A204.1 (cell line): ENCODE results near the gene CLEC18C.
"Not testable (repeated sequence)": the region's sequence is repeated elsewhere in the genome, so short reads cannot be mapped to it uniquely, and the experiment has no call there.

Experiments used
- FAIRE-seq: peaks from 2 replicates; lab custom pipeline; 2012; peaks lifted over from hg19 to GRCh38; lab: Jason Lieb, UNC

Gene CLEC18C

DNA sequence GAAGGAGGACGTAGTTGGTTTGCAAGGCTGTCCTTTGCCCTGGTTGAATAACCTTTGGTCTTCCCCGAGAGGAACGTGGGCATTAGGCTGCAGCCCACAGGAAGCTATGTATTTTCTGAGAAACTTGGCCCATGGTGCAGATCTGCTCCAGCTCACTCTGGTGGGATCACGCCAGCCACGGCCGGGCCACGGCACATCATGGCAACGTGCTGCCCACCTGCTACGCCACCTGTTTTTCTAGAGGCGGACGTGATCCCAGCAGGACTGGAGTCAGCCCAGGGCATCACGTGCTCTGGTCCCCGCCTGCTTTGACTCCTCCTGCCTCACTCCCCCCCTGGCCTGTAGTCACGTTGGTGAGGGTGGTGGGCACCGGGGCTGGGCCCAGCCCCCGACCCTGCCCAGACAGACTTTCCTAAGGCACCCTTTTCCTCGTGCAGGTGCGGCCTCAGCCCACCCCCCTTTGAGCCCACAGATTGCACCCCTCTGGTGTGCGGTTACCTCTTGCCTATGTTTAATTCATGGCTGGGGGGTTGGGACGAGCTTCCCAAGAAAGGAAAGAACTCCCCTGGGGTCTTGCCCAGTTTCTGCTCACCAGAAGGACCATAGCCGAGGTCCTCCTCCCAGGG is at the start of gene CLEC18C:
TSS of gene CLEC18C (plus strand) at position 576 of the 626 bp plus-strand sequence. CDS start 492 bp downstream, outside the sequence.
- not testable (repeated sequence) for FAIRE-seq

DNA sequence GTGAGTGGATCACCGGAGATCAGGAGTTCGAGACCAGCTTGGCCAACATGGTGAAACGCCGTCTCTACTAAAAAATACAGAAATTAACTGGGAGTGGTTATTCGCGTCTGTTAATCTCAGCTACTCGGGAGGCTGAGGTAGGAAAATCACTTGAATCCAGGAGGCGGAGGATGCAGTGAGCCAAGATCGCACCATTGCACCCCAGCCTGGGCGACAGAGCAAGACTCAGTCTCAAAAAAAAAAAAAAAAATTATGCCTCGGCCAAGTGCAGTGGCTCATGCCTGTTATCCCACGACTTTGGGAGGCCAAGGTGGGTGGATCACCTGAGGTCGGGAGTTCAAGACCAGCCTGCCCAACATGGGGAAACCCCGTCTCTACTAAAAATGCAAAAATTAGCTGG is 49.8 kb upstream of the CLEC18C start:
- FAIRE-seq = not testable (repeated sequence)

GRCh38 chr16:70126226-70126625 is 47.4 kb upstream of the CLEC18C start:
- FAIRE-seq = not testable (repeated sequence)

DNA sequence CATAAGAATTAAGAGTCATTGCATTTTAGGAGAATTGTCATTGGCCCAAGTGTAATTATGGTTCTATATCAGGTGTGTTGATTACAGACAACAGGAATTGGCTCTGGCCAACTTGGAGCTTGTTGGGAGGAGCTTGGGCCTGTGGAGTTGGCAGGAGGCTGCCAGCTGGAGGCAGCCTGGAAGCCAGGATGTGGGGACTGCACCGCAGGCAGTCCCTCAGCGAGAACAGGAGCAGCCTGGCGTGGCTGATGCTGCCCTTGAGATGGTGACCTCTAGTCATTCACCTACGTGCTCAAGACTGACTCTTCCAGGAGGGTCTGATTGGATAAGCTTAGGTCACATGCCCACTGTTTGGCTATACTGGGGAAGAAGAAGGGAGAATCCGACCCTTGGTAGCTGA is 45.9 kb upstream of the CLEC18C start:
- not testable (repeated sequence) for FAIRE-seq

DNA sequence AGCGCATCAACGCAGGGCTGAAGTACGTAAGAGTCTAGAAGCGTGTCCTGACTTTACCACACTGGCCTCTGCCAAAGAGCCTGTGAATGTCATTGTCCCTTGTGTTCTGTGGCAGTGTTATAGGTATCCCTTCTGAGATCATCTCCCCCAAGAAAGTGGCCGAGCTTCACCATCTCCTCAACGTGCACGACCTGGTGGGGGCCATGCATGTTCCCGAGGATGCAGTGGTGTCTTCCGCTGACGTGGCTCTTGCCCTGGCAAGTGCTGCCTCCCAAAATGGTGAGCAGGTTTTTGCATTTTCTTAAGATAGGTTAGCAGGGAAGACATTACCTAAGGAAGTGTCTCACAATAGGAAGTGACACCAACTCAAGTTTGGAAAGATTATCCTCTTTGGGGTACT is 44.7 kb upstream of the CLEC18C start:
- not testable (repeated sequence) for FAIRE-seq

DNA sequence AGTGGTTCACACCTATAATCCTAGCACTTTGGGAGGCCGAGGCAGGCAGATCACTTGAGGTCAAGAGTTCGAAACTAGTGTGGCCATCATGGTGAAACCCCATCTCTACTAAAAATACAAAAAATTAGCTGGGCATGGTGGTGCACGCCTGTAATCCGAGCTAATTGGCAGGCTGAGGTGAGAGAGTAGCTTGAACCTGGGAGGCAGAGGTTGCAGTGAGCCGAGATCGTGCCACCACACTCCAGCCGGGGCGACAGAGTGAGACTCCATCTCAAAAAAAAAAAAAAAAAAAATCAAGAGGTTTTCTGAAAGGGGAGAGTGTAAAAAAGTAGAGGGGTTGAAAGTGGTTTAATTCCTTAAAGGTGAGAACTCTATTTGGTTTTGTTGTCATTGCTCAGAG is 37.8 kb upstream of the CLEC18C start:
- not testable (repeated sequence) for FAIRE-seq

DNA sequence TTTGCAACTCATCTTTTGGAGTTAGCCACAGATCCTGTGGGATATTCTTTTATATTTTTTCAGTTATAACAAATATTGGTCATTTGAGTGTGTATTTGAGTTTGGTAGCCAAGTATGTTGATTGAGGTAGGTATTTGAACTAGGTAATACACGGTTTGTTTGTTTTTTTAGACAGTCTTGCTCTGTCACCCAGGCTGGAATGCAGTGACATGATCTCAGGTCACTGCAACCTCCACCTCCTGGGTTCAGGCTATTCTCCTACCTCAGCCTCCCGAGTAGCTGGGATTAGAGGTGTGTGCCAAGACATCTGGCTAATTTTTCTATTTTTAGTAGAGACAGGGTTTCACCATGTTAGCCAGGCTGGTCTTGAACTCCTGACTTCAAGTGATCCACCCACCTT is 37.0 kb upstream of the CLEC18C start:
- FAIRE-seq = not testable (repeated sequence)

DNA sequence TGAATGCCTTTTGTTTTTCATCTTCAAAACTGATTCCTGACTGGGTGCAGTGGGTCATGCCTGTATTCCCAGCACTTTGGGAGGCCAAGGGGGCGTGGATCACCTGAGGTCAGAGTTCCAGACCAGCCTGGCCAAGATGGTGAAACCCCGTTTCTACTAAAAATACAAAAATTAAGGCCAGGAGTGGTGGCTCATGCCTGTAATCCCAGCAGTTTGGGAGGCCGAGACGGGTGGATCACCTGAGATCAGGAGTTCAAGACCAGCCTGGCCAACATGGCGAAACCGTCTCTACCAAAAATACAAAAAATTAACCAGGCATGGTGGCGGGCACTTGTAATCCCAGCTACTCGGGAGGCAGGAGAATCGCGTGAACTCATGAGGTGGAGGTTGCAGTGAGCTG is 30.8 kb upstream of the CLEC18C start:
- FAIRE-seq = not testable (repeated sequence)

- not testable (repeated sequence) for FAIRE-seq
Observed at GRCh38 chr16:70143231-70143895, 30.2 kb upstream of the CLEC18C start.

DNA sequence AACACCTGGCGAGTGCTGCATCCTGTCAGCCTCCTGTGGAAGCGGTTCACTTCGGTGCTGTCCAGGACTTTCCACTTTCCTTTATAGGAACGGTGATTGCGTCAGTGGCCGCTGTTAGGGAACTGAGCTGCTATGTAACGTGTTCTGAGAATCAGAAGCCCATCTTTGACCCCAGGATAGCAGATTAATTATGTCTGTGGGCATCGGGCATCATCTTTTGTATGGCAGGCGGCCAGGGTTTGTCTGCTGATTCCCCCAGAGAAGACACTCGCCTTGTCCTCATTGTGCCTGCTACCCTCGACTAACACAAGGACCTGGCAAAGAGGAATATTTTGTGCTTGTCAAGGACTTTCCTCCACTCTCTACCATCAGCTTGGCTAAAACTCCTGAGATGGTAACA is 25.7 kb upstream of the CLEC18C start:
- FAIRE-seq = not testable (repeated sequence)

- FAIRE-seq = not testable (repeated sequence)
Observed at GRCh38 chr16:70148453-70148852, 25.1 kb upstream of the CLEC18C start.

GRCh38 chr16:70149296-70149695 is 24.3 kb upstream of the CLEC18C start:
- not testable (repeated sequence) for FAIRE-seq

- FAIRE-seq = no peak
Observed at GRCh38 chr16:70151391-70151790, 22.2 kb upstream of the CLEC18C start.

DNA sequence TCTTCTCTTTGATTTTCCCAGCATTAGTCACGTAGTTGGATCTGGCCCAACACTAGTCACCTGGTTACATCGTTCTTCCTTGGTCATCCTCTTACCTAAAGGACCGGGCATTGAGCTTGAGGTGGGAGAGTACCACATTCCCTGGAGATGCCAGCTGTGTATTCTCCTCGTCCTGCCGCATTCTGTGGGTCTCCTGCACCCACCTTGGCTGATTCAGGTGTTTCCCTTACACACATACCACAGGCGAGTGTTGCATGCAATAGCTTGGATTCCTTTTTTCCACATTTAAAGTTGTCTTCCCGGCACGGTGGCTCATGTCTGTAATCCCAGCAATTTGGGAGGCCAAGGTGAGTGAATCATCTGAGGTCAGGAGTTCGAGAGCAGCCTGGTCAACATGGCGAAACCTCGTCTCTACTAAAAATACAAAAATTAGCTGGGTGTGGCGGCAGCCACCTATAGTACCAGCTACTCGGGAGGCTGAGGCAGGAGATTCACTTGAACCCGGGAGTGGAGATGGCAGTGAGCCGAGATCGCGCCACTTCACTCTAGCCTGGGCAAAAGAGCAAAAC is 21.6 kb upstream of the CLEC18C start:
- no peak for FAIRE-seq

DNA sequence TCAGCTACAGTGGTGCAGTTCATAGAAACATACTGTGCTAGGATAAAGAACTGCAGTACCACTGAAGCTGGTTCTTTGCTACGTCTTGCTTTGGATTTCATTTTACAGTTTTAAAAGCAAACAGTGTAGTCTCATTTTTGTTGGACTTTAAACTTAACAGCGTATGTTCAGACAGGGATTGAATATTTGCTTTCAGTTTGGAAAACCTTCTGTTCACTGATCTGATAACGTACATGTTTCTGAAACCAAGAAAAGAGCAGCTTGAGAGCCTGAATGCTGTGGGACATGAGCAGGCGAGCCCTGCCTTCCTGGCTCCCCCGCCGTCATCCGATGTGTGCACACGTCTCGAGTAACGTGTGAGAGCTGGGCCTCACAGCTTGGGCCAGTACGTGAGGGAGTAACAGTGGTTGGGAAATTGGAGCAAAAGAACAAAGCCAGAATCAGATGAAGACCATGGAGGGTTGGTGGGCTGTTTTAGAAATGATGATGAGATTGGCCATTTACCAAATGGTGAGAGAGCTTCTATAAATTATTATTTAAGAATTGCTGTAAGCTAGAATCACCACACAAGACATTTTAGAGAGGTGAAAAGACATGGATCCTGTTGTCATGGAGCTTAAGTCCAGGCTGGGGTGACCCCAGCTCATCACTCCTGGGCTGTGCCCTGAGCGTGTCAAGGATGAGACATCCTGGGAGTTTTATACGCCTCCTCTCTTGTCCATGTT is 20.8 kb upstream of the CLEC18C start:
- no peak for FAIRE-seq

- FAIRE-seq = not testable (repeated sequence)
Observed at GRCh38 chr16:70154736-70155135, 18.9 kb upstream of the CLEC18C start.

- FAIRE-seq = no peak
Observed at GRCh38 chr16:70156207-70156978, 17.2 kb upstream of the CLEC18C start.

GRCh38 chr16:70157105-70157476 is 16.5 kb upstream of the CLEC18C start:
- FAIRE-seq = no peak

DNA sequence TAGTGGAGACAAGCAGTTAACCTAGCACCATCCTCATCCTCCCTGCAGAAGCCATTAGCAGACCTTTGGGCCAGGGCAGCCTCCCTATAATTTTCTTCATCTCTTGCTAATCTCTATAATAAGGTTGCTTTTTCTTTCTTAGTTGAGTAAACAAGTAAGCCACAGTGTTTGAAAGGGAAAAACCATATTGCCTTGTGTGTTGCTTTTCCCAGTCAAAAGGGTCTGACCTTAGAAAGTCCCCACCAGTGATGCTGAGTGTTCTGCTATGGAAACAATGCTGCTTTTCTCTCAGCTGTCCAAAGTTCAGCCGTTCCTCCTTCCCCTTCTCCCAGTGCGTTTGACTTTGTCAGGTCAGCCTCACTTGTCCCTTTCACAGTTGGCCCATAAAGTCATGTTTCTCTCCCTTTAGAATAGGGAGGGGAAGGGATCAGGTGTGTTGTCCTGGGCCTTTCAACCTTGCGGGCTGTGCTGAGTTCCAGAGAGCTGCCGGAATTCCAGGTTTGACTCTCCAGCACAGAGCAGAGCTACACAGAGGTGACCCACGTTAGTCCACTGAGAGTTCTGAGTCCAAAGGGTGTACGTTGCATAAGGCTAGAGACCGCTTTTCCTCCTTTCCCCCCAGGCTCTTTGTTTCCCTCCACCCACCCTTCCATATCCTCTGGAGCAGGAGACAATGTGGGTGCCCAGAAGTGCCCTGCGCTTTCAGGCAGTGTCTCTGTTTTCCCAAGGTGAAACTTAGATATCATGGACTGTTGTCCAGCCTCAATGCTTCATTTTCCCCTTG is 15.9 kb upstream of the CLEC18C start:
- FAIRE-seq = no peak

DNA sequence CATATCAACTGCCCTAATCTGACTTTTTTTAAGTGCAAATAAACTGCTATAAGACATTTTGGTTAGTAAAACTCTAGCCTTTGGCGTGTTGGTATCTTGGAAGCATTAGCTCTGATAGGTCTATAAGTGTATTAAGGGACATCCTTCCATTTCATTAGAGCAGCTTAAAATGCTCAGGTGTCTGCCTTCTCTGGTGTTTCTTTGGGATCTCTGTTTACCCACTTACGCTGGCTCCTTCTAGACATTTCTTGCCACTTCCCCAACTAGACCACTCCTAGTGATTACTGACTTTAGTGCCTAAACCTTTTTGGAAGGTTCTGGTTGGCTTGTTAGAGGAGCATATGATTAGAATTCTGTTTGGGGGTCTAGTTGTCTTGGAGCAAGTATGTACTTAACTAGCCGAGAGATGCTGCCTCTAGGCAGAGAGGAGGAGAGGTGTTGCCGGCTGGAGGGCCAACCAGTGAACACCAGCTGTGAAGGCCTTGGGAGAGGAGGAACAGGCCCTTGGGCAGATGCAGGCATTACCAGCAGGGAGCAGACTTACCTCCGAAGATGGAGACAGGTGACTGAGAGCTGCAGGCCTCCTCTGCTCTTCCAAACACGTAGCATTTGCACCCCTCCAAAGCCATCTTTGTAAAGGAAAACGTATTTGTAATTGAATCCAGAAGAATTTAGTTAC is 15.2 kb upstream of the CLEC18C start:
- no peak for FAIRE-seq
